ENCODE measurements around the gene IL23R. TPM values are rescaled to one million over a fixed set of nuclear protein-coding genes. Genes with fewer than 3 reads are reported as not detected.
"Not testable (repeated sequence)": the region's sequence is repeated elsewhere in the genome, so short reads cannot be mapped to it uniquely, and the experiment has no call there.

IL23R gene
- total and polyA plus RNA-seq, 4 donors: 0.06 to 0.20 (median 0.06) TPM; not detected in 1

DNA sequence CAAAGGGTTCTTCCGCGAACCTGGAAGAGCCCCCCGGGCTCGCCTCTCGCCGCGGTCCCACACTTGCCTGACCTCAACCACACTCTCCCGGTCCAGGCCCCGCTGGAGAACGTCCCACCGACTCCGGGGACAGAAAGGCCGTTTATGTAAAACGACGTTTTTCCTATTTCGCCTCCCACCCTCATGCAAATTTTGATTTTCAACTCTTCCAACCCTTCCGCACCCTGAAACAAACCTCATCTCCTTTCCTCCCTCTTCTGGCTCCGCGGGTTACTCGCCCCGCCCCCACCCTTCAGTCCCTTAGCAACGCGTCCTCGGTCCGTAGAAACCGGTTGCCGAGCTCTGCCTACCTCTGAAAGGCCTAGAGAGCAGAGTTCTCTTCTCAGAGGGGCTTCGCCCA is 31.6 kb upstream of the IL23R start, which contains the start of gene C1orf141:
Gene C1orf141 (minus strand): TSS at position 276 of the 400 bp plus-strand sequence. CDS start 7,730 bp downstream, outside the sequence.
- H3K4me3 ChIP-seq (ENCODE audit: low read depth, low read length): peak within 1 kb of the TSS; percentile 30
- WGBS (ENCODE audit: insufficient coverage): 1% methylated on average over 25 of the region's 28 CpGs

DNA sequence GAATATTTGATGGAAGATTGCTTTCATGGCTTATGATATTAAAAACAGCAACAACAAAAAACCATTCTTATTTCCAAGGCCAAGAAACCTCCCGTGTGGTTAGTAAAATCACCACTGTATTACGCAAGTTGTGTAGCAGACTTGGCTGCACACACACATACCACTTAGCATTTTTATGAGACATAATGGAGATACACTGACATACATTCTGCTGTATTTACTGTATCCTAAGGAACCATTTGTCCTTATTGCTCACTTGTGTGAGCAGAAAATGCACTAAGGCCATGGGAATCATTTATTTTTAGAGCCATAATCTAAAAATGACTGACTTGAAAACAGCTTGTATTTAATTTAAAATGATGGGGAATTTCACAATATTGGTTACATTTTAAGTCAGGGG is 30.9 kb upstream of the IL23R start:
- DNase-seq (ENCODE audit: low read depth in 4 of 6, low spot score in 6 of 6): peak in 2 of 6 donors; percentile 17 to 85
- Histone ChIP-seq H3K36me3 (ENCODE audit: control insufficient read depth, insufficient read depth, low read length) (no peaks in the 10 kb centered on the region), H3K4me3 (ENCODE audit: low read depth, low read length) (no peak overlapping the region), H3K4me1 (ENCODE audit: control insufficient read depth, insufficient read depth, low read length) (peaks cover 10% of the 10 kb centered on the region), H3K27me3 (ENCODE audit: control insufficient read depth, insufficient read depth, low read length) (no peaks in the 10 kb centered on the region), H3K9me3 (ENCODE audit: control insufficient read depth, insufficient read depth, low read length) (no peaks in the 10 kb centered on the region), H3K27ac (ENCODE audit: low read depth, low read length) (no peak overlapping the region)
- no CpG with 5 or more reads among the region's 2 CpGs for WGBS (ENCODE audit: insufficient coverage)

More for the DNA sequence above, 31.6 kb upstream of the IL23R start, which contains the start of gene C1orf141:
- H3K4me1 ChIP-seq (ENCODE audit: control insufficient read depth, insufficient read depth, low read length): peaks cover 10% of the 10 kb centered on the region
- no peaks in the 10 kb centered on the region for H3K27me3 ChIP-seq (ENCODE audit: control insufficient read depth, insufficient read depth, low read length)
- H3K36me3 ChIP-seq (ENCODE audit: control insufficient read depth, insufficient read depth, low read length): no peaks in the 10 kb centered on the region
- H3K27ac ChIP-seq (ENCODE audit: low read depth, low read length): no peak within 1 kb of the TSS
- peak in 4 of 6 donors; percentile 30 to 79 (median 46) for DNase-seq (ENCODE audit: low read depth in 4 of 6, low spot score in 6 of 6)
- no peaks in the 10 kb centered on the region for H3K9me3 ChIP-seq (ENCODE audit: control insufficient read depth, insufficient read depth, low read length)

GRCh38 chr1:67137307-67137753 is 28.9 kb upstream of the IL23R start:
- DNase-seq (ENCODE audit: low read depth in 4 of 6, low spot score in 6 of 6): no peak
- Histone ChIP-seq H3K36me3 (ENCODE audit: control insufficient read depth, insufficient read depth, low read length) (no peaks in the 10 kb centered on the region), H3K27me3 (ENCODE audit: control insufficient read depth, insufficient read depth, low read length) (no peaks in the 10 kb centered on the region), H3K27ac (ENCODE audit: low read depth, low read length) (no peak overlapping the region), H3K4me1 (ENCODE audit: control insufficient read depth, insufficient read depth, low read length) (peaks cover 10% of the 10 kb centered on the region), H3K9me3 (ENCODE audit: control insufficient read depth, insufficient read depth, low read length) (no peaks in the 10 kb centered on the region), H3K4me3 (ENCODE audit: low read depth, low read length) (no peak overlapping the region)
- WGBS (ENCODE audit: insufficient coverage): 33% methylated on average over 4 of the region's 4 CpGs

- no peaks in the 10 kb centered on the region for H3K9me3 ChIP-seq (ENCODE audit: control insufficient read depth, insufficient read depth, low read length)
- 83% methylated on average over 2 of the region's 3 CpGs for WGBS (ENCODE audit: insufficient coverage)
- peaks cover 10% of the 10 kb centered on the region for H3K4me1 ChIP-seq (ENCODE audit: control insufficient read depth, insufficient read depth, low read length)
- H3K4me3 ChIP-seq (ENCODE audit: low read depth, low read length): no peak overlapping the region
- no peaks in the 10 kb centered on the region for H3K36me3 ChIP-seq (ENCODE audit: control insufficient read depth, insufficient read depth, low read length)
- no peaks in the 10 kb centered on the region for H3K27me3 ChIP-seq (ENCODE audit: control insufficient read depth, insufficient read depth, low read length)
- DNase-seq (ENCODE audit: low read depth in 4 of 6, low spot score in 6 of 6): no peak
- H3K27ac ChIP-seq (ENCODE audit: low read depth, low read length): no peak overlapping the region
These were observed 27.3 kb upstream of the IL23R start for GRCh38 chr1:67138813-67139499.

GRCh38 chr1:67140460-67140859 is 25.8 kb upstream of the IL23R start:
- WGBS (ENCODE audit: insufficient coverage): no CpG with 5 or more reads among the region's 2 CpGs
- H3K27ac ChIP-seq (ENCODE audit: low read depth, low read length): no peak overlapping the region
- no peak overlapping the region for H3K4me3 ChIP-seq (ENCODE audit: low read depth, low read length)
- no peaks in the 10 kb centered on the region for H3K4me1 ChIP-seq (ENCODE audit: control insufficient read depth, insufficient read depth, low read length)
- H3K27me3 ChIP-seq (ENCODE audit: control insufficient read depth, insufficient read depth, low read length): no peaks in the 10 kb centered on the region
- H3K9me3 ChIP-seq (ENCODE audit: control insufficient read depth, insufficient read depth, low read length): no peaks in the 10 kb centered on the region
- no peak for DNase-seq (ENCODE audit: low read depth in 4 of 6, low spot score in 6 of 6)
- H3K36me3 ChIP-seq (ENCODE audit: control insufficient read depth, insufficient read depth, low read length): no peaks in the 10 kb centered on the region

DNA sequence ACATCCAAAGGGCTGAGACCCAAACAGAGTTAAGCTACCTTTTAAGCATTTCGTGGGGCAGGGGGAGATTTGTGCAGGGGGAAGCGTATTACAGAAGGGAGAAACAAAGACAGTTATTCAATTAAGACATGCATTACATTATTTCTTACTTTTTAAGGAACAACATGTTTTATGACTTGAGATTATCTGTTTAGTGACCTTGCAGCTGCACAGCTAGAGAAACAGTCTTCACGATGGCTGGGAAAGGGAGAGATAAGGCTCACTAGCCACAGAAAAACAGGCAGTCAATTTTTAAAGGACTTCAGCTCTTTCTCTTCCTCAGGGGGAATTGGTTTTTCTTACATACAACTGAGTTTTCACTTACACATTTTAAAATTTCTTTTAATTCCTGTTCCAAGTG is 24.4 kb upstream of the IL23R start:
- H3K4me3 ChIP-seq (ENCODE audit: low read depth, low read length); H3K36me3 ChIP-seq (ENCODE audit: control insufficient read depth, insufficient read depth, low read length); DNase-seq (ENCODE audit: low read depth in 4 of 6, low spot score in 6 of 6); H3K27me3 ChIP-seq (ENCODE audit: control insufficient read depth, insufficient read depth, low read length); H3K9me3 ChIP-seq (ENCODE audit: control insufficient read depth, insufficient read depth, low read length); H3K27ac ChIP-seq (ENCODE audit: low read depth, low read length); H3K4me1 ChIP-seq (ENCODE audit: control insufficient read depth, insufficient read depth, low read length): not testable (repeated sequence)
- WGBS (ENCODE audit: insufficient coverage): no CpG with 5 or more reads among the region's 3 CpGs

DNA sequence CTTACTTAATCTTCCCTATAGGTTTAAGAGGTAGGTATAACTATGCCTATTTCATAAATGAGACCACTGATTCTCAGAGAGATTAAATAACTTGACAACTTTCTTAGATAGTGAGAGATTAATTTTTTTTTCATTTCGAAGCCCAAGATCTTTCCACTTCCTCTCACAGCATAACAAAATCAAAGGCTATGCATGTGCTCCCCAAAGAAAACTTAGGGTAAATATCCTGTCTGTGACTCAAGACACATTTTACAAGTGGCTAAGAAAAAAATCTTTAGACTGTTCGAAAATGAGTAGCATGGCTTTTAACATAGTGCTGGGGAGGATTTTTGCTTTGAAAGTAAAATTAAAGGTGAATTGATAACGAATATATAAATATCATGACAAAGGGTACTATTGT is 23.3 kb upstream of the IL23R start:
- Histone ChIP-seq H3K27me3 (ENCODE audit: control insufficient read depth, insufficient read depth, low read length) (no peaks in the 10 kb centered on the region), H3K4me3 (ENCODE audit: low read depth, low read length) (no peak overlapping the region), H3K27ac (ENCODE audit: low read depth, low read length) (no peak overlapping the region), H3K9me3 (ENCODE audit: control insufficient read depth, insufficient read depth, low read length) (no peaks in the 10 kb centered on the region), H3K36me3 (ENCODE audit: control insufficient read depth, insufficient read depth, low read length) (no peaks in the 10 kb centered on the region), H3K4me1 (ENCODE audit: control insufficient read depth, insufficient read depth, low read length) (no peaks in the 10 kb centered on the region)
- WGBS (ENCODE audit: insufficient coverage): no CpG with 5 or more reads among the region's 3 CpGs
- DNase-seq (ENCODE audit: low read depth in 4 of 6, low spot score in 6 of 6): no peak

DNA sequence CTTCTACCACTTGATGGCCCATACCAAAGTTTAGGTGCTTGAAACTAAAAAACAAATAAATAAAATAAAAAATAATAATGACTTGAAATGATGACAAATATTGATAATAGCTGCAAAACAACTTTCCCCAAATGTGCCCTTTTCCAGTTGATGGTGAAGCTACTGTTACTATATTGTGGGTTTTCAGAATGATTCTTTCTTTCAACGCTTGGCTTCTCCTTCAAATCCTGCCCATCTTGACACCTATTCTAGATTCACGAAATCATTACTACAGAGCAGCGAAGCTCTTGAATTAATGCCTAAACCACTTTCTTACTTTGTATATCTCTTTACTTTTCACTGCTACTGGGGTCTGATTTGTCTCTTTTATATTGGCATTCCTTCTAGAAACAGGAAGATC is 22.3 kb upstream of the IL23R start:
- H3K4me1 ChIP-seq (ENCODE audit: control insufficient read depth, insufficient read depth, low read length): no peaks in the 10 kb centered on the region
- no peaks in the 10 kb centered on the region for H3K36me3 ChIP-seq (ENCODE audit: control insufficient read depth, insufficient read depth, low read length)
- no peak overlapping the region for H3K27ac ChIP-seq (ENCODE audit: low read depth, low read length)
- no peaks in the 10 kb centered on the region for H3K9me3 ChIP-seq (ENCODE audit: control insufficient read depth, insufficient read depth, low read length)
- no peak for DNase-seq (ENCODE audit: low read depth in 4 of 6, low spot score in 6 of 6)
- H3K27me3 ChIP-seq (ENCODE audit: control insufficient read depth, insufficient read depth, low read length): no peaks in the 10 kb centered on the region
- WGBS (ENCODE audit: insufficient coverage): no CpG with 5 or more reads among the region's 3 CpGs
- H3K4me3 ChIP-seq (ENCODE audit: low read depth, low read length): no peak overlapping the region

GRCh38 chr1:67144696-67145095 is 21.6 kb upstream of the IL23R start:
- H3K9me3 ChIP-seq (ENCODE audit: control insufficient read depth, insufficient read depth, low read length): no peaks in the 10 kb centered on the region
- no peak for DNase-seq (ENCODE audit: low read depth in 4 of 6, low spot score in 6 of 6)
- H3K4me1 ChIP-seq (ENCODE audit: control insufficient read depth, insufficient read depth, low read length): no peaks in the 10 kb centered on the region
- H3K36me3 ChIP-seq (ENCODE audit: control insufficient read depth, insufficient read depth, low read length): no peaks in the 10 kb centered on the region
- H3K27ac ChIP-seq (ENCODE audit: low read depth, low read length): no peak overlapping the region
- H3K27me3 ChIP-seq (ENCODE audit: control insufficient read depth, insufficient read depth, low read length): no peaks in the 10 kb centered on the region
- no CpG with 5 or more reads among the region's 2 CpGs for WGBS (ENCODE audit: insufficient coverage)
- H3K4me3 ChIP-seq (ENCODE audit: low read depth, low read length): no peak overlapping the region

DNA sequence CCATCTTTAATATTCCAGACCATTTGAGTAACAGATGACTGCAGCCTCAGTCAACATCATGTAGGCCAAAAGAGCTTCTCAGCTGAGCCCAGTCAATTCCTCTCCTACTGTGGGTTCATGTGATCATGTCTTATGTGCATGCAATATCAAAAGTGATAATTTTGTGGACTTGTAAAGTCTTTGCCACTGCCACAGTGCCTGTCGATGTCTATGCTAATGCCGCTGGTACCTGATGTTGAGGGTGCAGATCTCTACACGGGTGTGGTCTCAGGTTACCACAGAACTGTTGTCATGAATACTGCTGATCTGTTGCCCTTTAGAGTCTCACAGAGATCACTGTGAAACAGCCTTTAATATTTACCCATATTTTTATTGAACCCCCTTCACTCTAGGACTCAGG is 20.2 kb upstream of the IL23R start:
- Histone ChIP-seq H3K4me3 (ENCODE audit: low read depth, low read length) (no peak overlapping the region), H3K4me1 (ENCODE audit: control insufficient read depth, insufficient read depth, low read length) (no peaks in the 10 kb centered on the region), H3K27me3 (ENCODE audit: control insufficient read depth, insufficient read depth, low read length) (no peaks in the 10 kb centered on the region), H3K27ac (ENCODE audit: low read depth, low read length) (no peak overlapping the region), H3K9me3 (ENCODE audit: control insufficient read depth, insufficient read depth, low read length) (no peaks in the 10 kb centered on the region), H3K36me3 (ENCODE audit: control insufficient read depth, insufficient read depth, low read length) (no peaks in the 10 kb centered on the region)
- WGBS (ENCODE audit: insufficient coverage): 94% methylated on average over 3 of the region's 3 CpGs
- DNase-seq (ENCODE audit: low read depth in 4 of 6, low spot score in 6 of 6): no peak
